Astrocyte (in vitro differentiated cells and primary cell): ENCODE measurements around the gene ANKRD44. TPM values are rescaled to one million over a fixed set of nuclear protein-coding genes. Genes with fewer than 3 reads are reported as not detected.

ENCODE experiments used
- DNase-seq: peaks from one replicate; pipeline ENCODE4 v3.0.0-alpha.2; 2010; ENCODE audit warnings: low read depth
- FAIRE-seq: peaks from 2 replicates; lab custom pipeline; 2011; peaks lifted over from hg19 to GRCh38; lab: Jason Lieb, UNC
- H2AFZ ChIP-seq: 2 replicates; pipeline ENCODE4 v1.6.0; 2012; ENCODE audit warnings: low read depth, low read length, inconsistent platforms
- H3K27ac ChIP-seq: 2 replicates; pipeline ENCODE4 v1.5.1; 2011; ENCODE audit warnings: low read depth, low read length, inconsistent platforms
- H3K27me3 ChIP-seq: 2 replicates; pipeline ENCODE4 v1.6.0; 2011; ENCODE audit warnings: low read length, inconsistent platforms; ENCODE audit not compliant: insufficient read depth
- H3K36me3 ChIP-seq: 2 replicates; pipeline ENCODE4 v1.5.1; 2011; ENCODE audit warnings: low read length, inconsistent platforms; ENCODE audit not compliant: insufficient read depth
- H3K4me1 ChIP-seq: 2 replicates; pipeline ENCODE4 v1.5.1; 2011; ENCODE audit warnings: low read length, inconsistent platforms; ENCODE audit not compliant: insufficient read depth
- H3K4me2 ChIP-seq: 2 replicates; pipeline ENCODE4 v1.6.0; 2012; ENCODE audit warnings: low read length, inconsistent platforms
- H3K4me3 ChIP-seq: 2 replicates; pipeline ENCODE4 v1.5.1; 2011; ENCODE audit warnings: low read depth, mild to moderate bottlenecking, low read length, inconsistent platforms; ENCODE audit not compliant: insufficient read depth
- H3K79me2 ChIP-seq: 2 replicates; pipeline ENCODE4 v1.6.0; 2012; ENCODE audit warnings: mild to moderate bottlenecking, low read length, inconsistent platforms; ENCODE audit not compliant: insufficient read depth
- H3K9ac ChIP-seq: 2 replicates; pipeline ENCODE4 v1.6.0; 2012; ENCODE audit warnings: mild to moderate bottlenecking, low read length, inconsistent platforms
- H3K9me3 ChIP-seq: 2 replicates; pipeline ENCODE4 v1.5.1; 2012; ENCODE audit warnings: low read depth, mild to moderate bottlenecking, low read length, inconsistent platforms; ENCODE audit not compliant: insufficient read depth
- H4K20me1 ChIP-seq: 2 replicates; pipeline ENCODE4 v1.6.0; 2012; ENCODE audit warnings: low read length, inconsistent platforms; ENCODE audit not compliant: insufficient read depth
- H3K27ac Mint-ChIP-seq: one replicate; pipeline ENCODE4 v1.8.0; 2021; ENCODE audit warnings: mild to moderate bottlenecking, mixed read lengths; ENCODE audit not compliant: unreplicated experiment
- H3K27me3 Mint-ChIP-seq: one replicate; pipeline ENCODE4 v1.8.0; 2021; ENCODE audit warnings: low read depth, mixed read lengths; ENCODE audit not compliant: unreplicated experiment
- H3K36me3 Mint-ChIP-seq: one replicate; pipeline ENCODE4 v1.8.0; 2021; ENCODE audit warnings: low read depth, mixed read lengths; ENCODE audit not compliant: unreplicated experiment
- H3K4me1 Mint-ChIP-seq: one replicate; pipeline ENCODE4 v1.8.0; 2021; ENCODE audit warnings: low read depth, mixed read lengths; ENCODE audit not compliant: unreplicated experiment
- H3K4me3 Mint-ChIP-seq: one replicate; pipeline ENCODE4 v1.8.0; 2021; ENCODE audit warnings: mild to moderate bottlenecking, moderate library complexity, mixed read lengths; ENCODE audit not compliant: unreplicated experiment
- H3K9me3 Mint-ChIP-seq: one replicate; pipeline ENCODE4 v1.8.0; 2021; ENCODE audit warnings: mild to moderate bottlenecking, mixed read lengths; ENCODE audit not compliant: unreplicated experiment
- CTCF ChIP-seq: IDR thresholded peaks from 2 replicates; pipeline ENCODE4 v1.5.1; 2011; ENCODE audit warnings: low read depth, mild to moderate bottlenecking, inconsistent platforms, low read length, moderate library complexity; ENCODE audit not compliant: insufficient read depth
- EZH2 ChIP-seq: IDR thresholded peaks from 2 replicates; pipeline ENCODE4 v1.6.1; 2012; ENCODE audit warnings: mild to moderate bottlenecking, low read length, inconsistent platforms; ENCODE audit not compliant: insufficient read depth
- total RNA-seq: library from RNA; stranded (reverse); gene quantifications from 2 replicates; pipeline ENCODE4 v1.2.1, GENCODE V29; 2021

ANKRD44 gene
- total RNA-seq, 1 donor from 2014 or later = 7.2 TPM

- FAIRE-seq (no peak), DNase-seq (no peak)
- no peaks in the 10 kb centered on the region for H4K20me1 ChIP-seq
- Mint-ChIP-seq H3K9me3 (no peaks in the 10 kb centered on the region), H3K4me1 (peaks cover 4% of the 10 kb centered on the region), H3K4me3 (no peak overlapping the region), H3K27ac (no peak overlapping the region), H3K27me3 (no peaks in the 10 kb centered on the region), H3K36me3 (no peaks in the 10 kb centered on the region)
- TF ChIP-seq CTCF (no peak), EZH2 (no peak)
- H2AFZ ChIP-seq = no peak overlapping the region
- H3K9ac ChIP-seq = no peak overlapping the region
- no peak overlapping the region for H3K4me2 ChIP-seq
- no peaks in the 10 kb centered on the region for H3K79me2 ChIP-seq
- H3K4me3 ChIP-seq = no peak overlapping the region
- no peaks in the 10 kb centered on the region for H3K36me3 ChIP-seq
- H3K27ac ChIP-seq = no peak overlapping the region
- no peaks in the 10 kb centered on the region for H3K4me1 ChIP-seq
- no peaks in the 10 kb centered on the region for H3K27me3 ChIP-seq
- H3K9me3 ChIP-seq = no peaks in the 10 kb centered on the region
Measured at GRCh38 chr2:197170208-197170607, 140.4 kb downstream of the ANKRD44 start.

- no peaks in the 10 kb centered on the region for H3K9me3 ChIP-seq
- peaks cover 5% of the 10 kb centered on the region for H3K4me1 ChIP-seq
- H3K79me2 ChIP-seq = no peaks in the 10 kb centered on the region
- no peak overlapping the region for H3K4me3 ChIP-seq
- Mint-ChIP-seq H3K36me3 (peaks cover 2% of the 10 kb centered on the region), H3K9me3 (no peaks in the 10 kb centered on the region), H3K4me3 (no peak overlapping the region), H3K27me3 (no peaks in the 10 kb centered on the region), H3K4me1 (no peaks in the 10 kb centered on the region), H3K27ac (no peak overlapping the region)
- TF ChIP-seq CTCF = peak; percentile 54
- TF ChIP-seq EZH2 = no peak
- no peak overlapping the region for H3K4me2 ChIP-seq
- no peak overlapping the region for H3K27ac ChIP-seq
- no peaks in the 10 kb centered on the region for H4K20me1 ChIP-seq
- no peak overlapping the region for H2AFZ ChIP-seq
- no peak for FAIRE-seq
- H3K27me3 ChIP-seq = no peaks in the 10 kb centered on the region
- H3K9ac ChIP-seq = no peak overlapping the region
- DNase-seq = no peak
- no peaks in the 10 kb centered on the region for H3K36me3 ChIP-seq
Measured at GRCh38 chr2:197168705-197169104, 141.9 kb downstream of the ANKRD44 start.

- Mint-ChIP-seq H3K4me1 (no peaks in the 10 kb centered on the region), H3K27ac (no peak overlapping the region), H3K36me3 (peaks cover 2% of the 10 kb centered on the region), H3K9me3 (no peaks in the 10 kb centered on the region), H3K4me3 (no peak overlapping the region), H3K27me3 (no peaks in the 10 kb centered on the region)
- Histone ChIP-seq H3K36me3 (no peaks in the 10 kb centered on the region), H3K9ac (no peak overlapping the region), H3K79me2 (no peaks in the 10 kb centered on the region), H3K9me3 (no peaks in the 10 kb centered on the region), H2AFZ (no peak overlapping the region), H3K4me2 (no peak overlapping the region), H3K4me3 (no peak overlapping the region), H3K4me1 (peaks cover 5% of the 10 kb centered on the region), H3K27me3 (no peaks in the 10 kb centered on the region), H3K27ac (no peak overlapping the region), H4K20me1 (no peaks in the 10 kb centered on the region)
- FAIRE-seq = no peak
- DNase-seq = no peak
- TF ChIP-seq EZH2 (no peak), CTCF (no peak)
Measured at GRCh38 chr2:197167608-197168314, 142.8 kb downstream of the ANKRD44 start.
